Kidney (tissue), 14 donors: ENCODE results near the gene MRPS2. TPM values are rescaled to one million over a fixed set of nuclear protein-coding genes. Genes with fewer than 3 reads are reported as not detected.
A peak's percentile ranks its signal among the peaks of the same experiment; 100 is the strongest.
"Not testable (repeated sequence)": the region's sequence is repeated elsewhere in the genome, so short reads cannot be mapped to it uniquely, and the experiment has no call there.

Experiments used
- DNase-seq, 5 donors: peaks; one replicate each; pipeline ENCODE4 v3.0.0-alpha.2; 2013 to 2020
- FAIRE-seq: peaks from 2 replicates; lab custom pipeline; 2012; peaks lifted over from hg19 to GRCh38; lab: Jason Lieb, UNC
- H3K27ac ChIP-seq, 2 donors: one replicate each; pipeline ENCODE4 v1.7.0; 2013; ENCODE audit warnings: low read depth in 2 of 2, low read length in 2 of 2, inconsistent platforms in 1 of 2
- H3K27me3 ChIP-seq: one replicate; pipeline ENCODE4 v1.7.1; 2013; ENCODE audit warnings: low read length, inconsistent platforms; ENCODE audit not compliant: control insufficient read depth, insufficient read depth
- H3K36me3 ChIP-seq, 3 donors: one replicate each; pipeline versions ENCODE4 v1.7.0 to v1.7.1; 2013; ENCODE audit warnings: low read length in 3 of 3, control low read depth in 1 of 3, inconsistent platforms in 1 of 3; ENCODE audit not compliant: insufficient read depth in 3 of 3, control insufficient read depth in 2 of 3
- H3K4me1 ChIP-seq, 3 donors: one replicate each; pipeline versions ENCODE4 v1.7.0 to v1.7.1; 2013; ENCODE audit warnings: low read length in 3 of 3, inconsistent platforms in 1 of 3, low read depth in 1 of 3; ENCODE audit not compliant: control insufficient read depth in 2 of 3, insufficient read depth in 2 of 3
- H3K4me3 ChIP-seq, 3 donors: one replicate each; pipeline versions ENCODE4 v1.7.0 to v1.8.1; 2013; ENCODE audit warnings: low read length in 3 of 3, control low read depth in 1 of 3, inconsistent platforms in 1 of 3
- H3K9ac ChIP-seq, 3 donors: one replicate each; pipeline versions ENCODE4 v1.7.0 to v1.7.1; 2013; ENCODE audit warnings: low read length in 3 of 3, control low read depth in 1 of 3, inconsistent platforms in 1 of 3
- H3K9me3 ChIP-seq, 3 donors: one replicate each; pipeline versions ENCODE4 v1.7.0 to v1.7.1; 2013; ENCODE audit warnings: low read length in 3 of 3, control low read depth in 1 of 3, inconsistent platforms in 1 of 3; ENCODE audit not compliant: control insufficient read depth in 2 of 3, insufficient read depth in 1 of 3
- CTCF ChIP-seq: IDR thresholded peaks from 3 replicates; pipeline ENCODE4 v1.5.1; 2012; ENCODE audit warnings: mild to moderate bottlenecking, moderate library complexity, borderline replicate concordance; ENCODE audit not compliant: insufficient read depth; ENCODE audit errors: extremely low read depth
- intact Hi-C: fragments of 100-400 bp; cut with DNase I; formaldehyde crosslinking; loops from one replicate; pipeline ENCODE4 v1.11.1; 2022
- polyA plus RNA-seq: library from polyadenylated mRNA; stranded (reverse); fragments of 350-450 nt; fragmentation: Illumina TruSeq; extraction: RNeasy Lipid Tissue Mini Kit (QIAGEN cat#74804); gene quantifications from one replicate; pipeline ENCODE4 v1.2.3, GENCODE V29; 2014; ENCODE audit warnings: low read depth, low replicate concordance; ENCODE audit not compliant: insufficient read depth
- total RNA-seq: library from RNA; stranded (reverse); fragmentation: NEBNext Ultra II Directional; extraction: Animal tissue kit (Norgen Biotek cat#: 25700); gene quantifications from one replicate; pipeline ENCODE4 v1.2.1, GENCODE V29; 2021
- donor health status: control.
- donor health status: control.
- donor health status: control.
- donor health status: control.
- donor health status: control.
- donor health status: DM: yes; HTN: yes; CAD: no.
- donor health status: Normal renal cell carcinoma (clear cell type).

The MRPS2 gene
- total and polyA plus RNA-seq, 2 donors from 2014 or later = 29.1 to 92.7 TPM

GRCh38 chr9:135531096-135531495 is 30.6 kb downstream of the MRPS2 start:
- Histone ChIP-seq H3K4me3 (no peak overlapping the region), H3K27ac (no peak overlapping the region), H3K27me3 (no peaks in the 10 kb centered on the region), H3K4me1 (no peaks in the 10 kb centered on the region), H3K36me3 (no peaks in the 10 kb centered on the region), H3K9ac (no peak overlapping the region), H3K9me3 (peaks cover 0 to 8% (median 0%) of the 10 kb centered on the region in 3 donors)
- intact Hi-C loops = no loop called here
- FAIRE-seq (no peak), DNase-seq (peak in 2 of 5 donors; percentile 3 to 19)
- no peak for TF ChIP-seq CTCF

GRCh38 chr9:135533113-135533512 is 32.6 kb downstream of the MRPS2 start:
- Histone ChIP-seq H3K4me3 (no peak overlapping the region), H3K27ac (no peak overlapping the region), H3K36me3 (no peaks in the 10 kb centered on the region), H3K9ac (no peak overlapping the region), H3K27me3 (no peaks in the 10 kb centered on the region), H3K9me3 (peaks cover 0 to 8% (median 0%) of the 10 kb centered on the region in 3 donors), H3K4me1 (no peaks in the 10 kb centered on the region)
- FAIRE-seq (no peak), DNase-seq (peak in 1 of 5 donors; percentile 25)
- intact Hi-C loops = no loop called here
- no peak for TF ChIP-seq CTCF

- Histone ChIP-seq H3K27ac (no peak overlapping the region), H3K36me3 (no peaks in the 10 kb centered on the region), H3K9ac (no peak overlapping the region), H3K27me3 (no peaks in the 10 kb centered on the region), H3K4me1 (no peaks in the 10 kb centered on the region), H3K9me3 (peaks cover 0 to 8% (median 0%) of the 10 kb centered on the region in 3 donors), H3K4me3 (no peak overlapping the region)
- TF ChIP-seq CTCF = no peak
- intact Hi-C loops = no loop called here
- FAIRE-seq (no peak), DNase-seq (no peak)
Measured at GRCh38 chr9:135533674-135534073, 33.2 kb downstream of the MRPS2 start.

- peak in 1 of 5 donors; percentile 25 for DNase-seq
- H3K36me3 ChIP-seq, H3K9me3 ChIP-seq, H3K27ac ChIP-seq, H3K27me3 ChIP-seq, H3K9ac ChIP-seq, intact Hi-C loops, FAIRE-seq, H3K4me1 ChIP-seq, H3K4me3 ChIP-seq: not testable (repeated sequence)
Measured at GRCh38 chr9:135534192-135534711, 33.8 kb downstream of the MRPS2 start.

GRCh38 chr9:135534826-135535225 is 34.3 kb downstream of the MRPS2 start:
- FAIRE-seq, H3K36me3 ChIP-seq, H3K4me1 ChIP-seq, H3K27ac ChIP-seq, intact Hi-C loops, H3K9ac ChIP-seq, H3K27me3 ChIP-seq, DNase-seq, H3K4me3 ChIP-seq, H3K9me3 ChIP-seq: not testable (repeated sequence)

GRCh38 chr9:135535631-135536030 is 35.1 kb downstream of the MRPS2 start:
- not testable (repeated sequence) for FAIRE-seq, H3K27me3 ChIP-seq, DNase-seq

More at GRCh38 chr9:135535631-135536030, 35.1 kb downstream of the MRPS2 start:
- intact Hi-C loops, H3K9ac ChIP-seq, H3K9me3 ChIP-seq, H3K27ac ChIP-seq, H3K36me3 ChIP-seq, H3K4me3 ChIP-seq, H3K4me1 ChIP-seq: not testable (repeated sequence)
